Keratinocyte (primary cell): Measurements from ENCODE around the gene ZSCAN26.

Experiments
- CTCF ChIP-seq, 3 experiments: IDR thresholded peaks in 1 of 3; conservative IDR thresholded peaks in 1 of 3; optimal IDR thresholded peaks in 1 of 3; 2 replicates in 2 of 3; 3 replicates in 1 of 3; pipeline versions ENCODE3 to v1.5.1; 2011; ENCODE audit warnings: low read length in 3 of 3, mild to moderate bottlenecking in 3 of 3, moderate library complexity in 2 of 3, control low read depth in 1 of 3, inconsistent platforms in 1 of 3; ENCODE audit not compliant: insufficient read depth in 2 of 3; ENCODE audit errors: extremely low read depth in 1 of 3
- EZH2 ChIP-seq: IDR thresholded peaks from one replicate; pipeline ENCODE4 v1.6.1; 2012; ENCODE audit warnings: inconsistent platforms, mild to moderate bottlenecking, low read length, moderate library complexity

DNA sequence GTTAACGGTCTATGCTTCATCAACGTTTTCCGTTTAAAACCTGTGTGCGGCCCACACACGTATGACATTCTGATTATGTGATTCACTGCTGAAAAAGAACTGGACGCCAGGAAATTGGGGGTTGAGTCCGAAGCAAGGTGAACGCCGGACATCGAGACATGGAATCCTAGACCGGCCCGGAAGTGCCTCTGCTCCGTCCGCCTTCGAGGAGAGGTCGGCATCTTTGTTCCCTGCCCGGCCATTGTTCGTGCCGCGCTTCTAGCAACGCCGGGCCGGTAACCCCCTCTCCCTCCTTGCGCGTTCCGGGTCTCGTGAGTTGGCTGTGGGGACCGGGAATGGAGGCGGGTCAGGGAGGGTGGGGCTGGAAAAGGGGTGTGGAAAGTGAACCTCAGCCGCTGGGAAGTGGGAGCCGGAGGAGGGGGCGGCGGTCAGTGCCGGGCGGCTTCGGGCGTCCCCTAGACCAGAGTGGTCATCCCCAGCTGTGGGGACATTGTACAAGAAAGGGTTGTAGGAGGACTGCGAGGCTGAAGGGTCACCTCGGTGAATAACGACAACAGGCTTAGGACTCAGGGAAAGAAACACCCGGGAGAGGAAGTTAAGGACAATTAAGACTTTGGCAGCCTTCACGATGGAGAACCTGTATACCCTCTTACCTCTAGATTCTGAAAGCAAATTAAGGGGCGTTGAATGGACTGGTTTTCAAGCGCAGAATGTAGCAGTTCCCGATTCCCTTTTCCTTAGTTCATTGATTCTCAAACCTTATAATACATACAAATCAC is 41.7 kb upstream of the ZSCAN26 start, which contains the start of gene ZSCAN9:
- TF ChIP-seq CTCF (optimal IDR thresholded peaks at IDR 0.05 in 1 of 3, IDR thresholded peaks at IDR 0.05 in 1 of 3, conservative IDR thresholded peaks at IDR 0.05 in 1 of 3; ENCODE audit: extremely low read depth in 1 of 3, insufficient read depth in 2 of 3, low read length in 3 of 3), result no peak
- no peak for TF ChIP-seq EZH2
